K562 (cell line): Measurements from ENCODE around the gene ATP6V1G2. TPM values are rescaled to one million over a fixed set of nuclear protein-coding genes. Genes with fewer than 3 reads are reported as not detected.

Experiments used
- ADNP ChIP-seq: fragments of 200-800 bp; sonication (Bioruptor generic); IDR thresholded peaks from 2 replicates; pipeline ENCODE4 v1.6.1; 2016; ENCODE audit warnings: missing genetic modification characterization, missing compliant biosample characterization
- CBFA2T2 ChIP-seq: fragments of 450-650 bp; conservative IDR thresholded peaks from 2 replicates; pipeline ENCODE4 v1.6.1; 2017; ENCODE audit warnings: mild to moderate bottlenecking
- CTCF ChIP-seq, 3 experiments: IDR thresholded peaks in 2 of 3; conservative IDR thresholded peaks in 1 of 3; 2 replicates each; pipeline ENCODE4 v1.5.1; 2011 to 2012; ENCODE audit warnings: low read length in 3 of 3, mild to moderate bottlenecking in 3 of 3, control low read depth in 2 of 3, improper control_type of control experiment in 1 of 3, inconsistent platforms in 1 of 3, low read depth in 1 of 3, mixed read lengths in 1 of 3, moderate library complexity in 1 of 3; ENCODE audit not compliant: insufficient read depth in 2 of 3
- FOXK2 ChIP-seq, 2 experiments: fragments of 450-650 bp; IDR thresholded peaks in 1 of 2; conservative IDR thresholded peaks in 1 of 2; 2 replicates each; pipeline ENCODE4 v1.6.1; 2016; ENCODE audit warnings: low read depth in 2 of 2, mild to moderate bottlenecking in 1 of 2
- GATAD2B ChIP-seq: fragments of 450-650 bp; IDR thresholded peaks from 2 replicates; pipeline ENCODE4 v1.6.1; 2017; ENCODE audit warnings: mild to moderate bottlenecking, borderline replicate concordance
- KLF1 ChIP-seq: fragments of 450-650 bp; IDR thresholded peaks from 2 replicates; pipeline ENCODE4 v1.6.1; 2016; ENCODE audit warnings: missing genetic modification characterization, missing compliant biosample characterization
- LARP7 ChIP-seq: fragments of 450-650 bp; IDR thresholded peaks from 2 replicates; pipeline ENCODE4 v1.6.1; 2016
- MCM3 ChIP-seq: fragments of 450-650 bp; IDR thresholded peaks from 2 replicates; pipeline ENCODE4 v1.6.1; 2016
- NEUROD1 ChIP-seq: fragments of 150-350 bp; IDR thresholded peaks from 2 replicates; pipeline ENCODE4 v1.6.1; 2014; ENCODE audit warnings: borderline replicate concordance, low read length, low read depth; ENCODE audit not compliant: partially characterized antibody
- PCBP1 ChIP-seq: fragments of 200-400 bp; formaldehyde crosslinking; IDR thresholded peaks from 2 replicates; pipeline ENCODE4 v1.6.1; 2018; ENCODE audit warnings: mild to moderate bottlenecking, low read depth, low read length; ENCODE audit not compliant: poor library complexity, severe bottlenecking
- SMARCA4 ChIP-seq: fragments of 450-650 bp; IDR thresholded peaks from 2 replicates; pipeline ENCODE4 v1.6.1; 2016
- TAF9B ChIP-seq: fragments of 450-650 bp; IDR thresholded peaks from 2 replicates; pipeline ENCODE4 v1.6.1; 2018; ENCODE audit warnings: mild to moderate bottlenecking; ENCODE audit not compliant: partially characterized antibody
- UBTF ChIP-seq, 2 experiments: IDR thresholded peaks; 2 replicates each; pipeline ENCODE4 v1.6.1; 2012; ENCODE audit warnings: improper control_type of control experiment in 2 of 2, low read depth in 2 of 2, low read length in 2 of 2, borderline replicate concordance in 1 of 2
- ZNF316 ChIP-seq: fragments of 450-650 bp; IDR thresholded peaks from 2 replicates; pipeline ENCODE4 v1.6.1; 2016
- ZNF76 ChIP-seq: fragments of 250-450 bp; sonication (Bioruptor Pico); IDR thresholded peaks from 2 replicates; pipeline ENCODE4 v1.4.0; 2020; ENCODE audit warnings: mild to moderate bottlenecking, moderate library complexity, borderline replicate concordance
- polyA plus RNA-seq, 8 experiments: library from polyadenylated mRNA; depleted of rRNA in 4 of 8; stranded (reverse) in 5 of 8; unstranded in 3 of 8; fragments of >200 nt; fragmentation: Nextera tagmentation in 2 of 8; fragmentation: Illumina TruSeq in 1 of 8; extraction: Ambion mirVana in 2 of 8; extraction: Trizol in 1 of 8; gene quantifications; 2 replicates each; pipeline versions ENCODE4 v1.2.1 to v1.2.3, GENCODE V29; 2011 to 2014; ENCODE audit warnings: inconsistent platforms in 1 of 8, missing spikeins in 1 of 8
- total RNA-seq, 7 experiments: library from RNA; depleted of rRNA in 6 of 7; stranded (reverse); fragments of >200 nt in 6 of 7; fragmentation: Illumina TruSeq in 2 of 7; extraction: Trizol in 2 of 7; gene quantifications; 2 replicates each; pipeline versions ENCODE4 v1.2.1 to v1.2.3, GENCODE V29; 2011 to 2021; ENCODE audit warnings: low replicate concordance in 1 of 7
- TF ChIP-seq, protein P1 (sequence below), 2 experiments: fragments of 450-650 bp; IDR thresholded peaks; 2 replicates each; pipeline ENCODE4 v1.6.1; 2018; ENCODE audit warnings: mild to moderate bottlenecking in 2 of 2, low read depth in 1 of 2; ENCODE audit not compliant: partially characterized antibody in 2 of 2

The ATP6V1G2 gene
- total and polyA plus RNA-seq, 9 of the 15 experiments (the other 6 are each of a cell fraction or from before 2014, with no cell fraction given): 0.14 to 1.5 (median 0.33) TPM

- TF ChIP-seq UBTF (IDR thresholded peaks at IDR 0.05; ENCODE audit: borderline replicate concordance in 1 of 2, low read depth in 2 of 2, low read length in 2 of 2): no peak
- no peak for TF ChIP-seq LARP7
- TF ChIP-seq ZNF316: peak; percentile 77
- TF ChIP-seq FOXK2 (conservative IDR thresholded peaks at IDR 0.05 in 1 of 2, IDR thresholded peaks at IDR 0.05 in 1 of 2; ENCODE audit: low read depth in 2 of 2): no peak; a peak in 1 of 4 replicates
- TF ChIP-seq KLF1 (tag): no peak
- no peak for TF ChIP-seq CBFA2T2
- TF ChIP-seq GATAD2B: no peak
- TF ChIP-seq, protein P1, sequence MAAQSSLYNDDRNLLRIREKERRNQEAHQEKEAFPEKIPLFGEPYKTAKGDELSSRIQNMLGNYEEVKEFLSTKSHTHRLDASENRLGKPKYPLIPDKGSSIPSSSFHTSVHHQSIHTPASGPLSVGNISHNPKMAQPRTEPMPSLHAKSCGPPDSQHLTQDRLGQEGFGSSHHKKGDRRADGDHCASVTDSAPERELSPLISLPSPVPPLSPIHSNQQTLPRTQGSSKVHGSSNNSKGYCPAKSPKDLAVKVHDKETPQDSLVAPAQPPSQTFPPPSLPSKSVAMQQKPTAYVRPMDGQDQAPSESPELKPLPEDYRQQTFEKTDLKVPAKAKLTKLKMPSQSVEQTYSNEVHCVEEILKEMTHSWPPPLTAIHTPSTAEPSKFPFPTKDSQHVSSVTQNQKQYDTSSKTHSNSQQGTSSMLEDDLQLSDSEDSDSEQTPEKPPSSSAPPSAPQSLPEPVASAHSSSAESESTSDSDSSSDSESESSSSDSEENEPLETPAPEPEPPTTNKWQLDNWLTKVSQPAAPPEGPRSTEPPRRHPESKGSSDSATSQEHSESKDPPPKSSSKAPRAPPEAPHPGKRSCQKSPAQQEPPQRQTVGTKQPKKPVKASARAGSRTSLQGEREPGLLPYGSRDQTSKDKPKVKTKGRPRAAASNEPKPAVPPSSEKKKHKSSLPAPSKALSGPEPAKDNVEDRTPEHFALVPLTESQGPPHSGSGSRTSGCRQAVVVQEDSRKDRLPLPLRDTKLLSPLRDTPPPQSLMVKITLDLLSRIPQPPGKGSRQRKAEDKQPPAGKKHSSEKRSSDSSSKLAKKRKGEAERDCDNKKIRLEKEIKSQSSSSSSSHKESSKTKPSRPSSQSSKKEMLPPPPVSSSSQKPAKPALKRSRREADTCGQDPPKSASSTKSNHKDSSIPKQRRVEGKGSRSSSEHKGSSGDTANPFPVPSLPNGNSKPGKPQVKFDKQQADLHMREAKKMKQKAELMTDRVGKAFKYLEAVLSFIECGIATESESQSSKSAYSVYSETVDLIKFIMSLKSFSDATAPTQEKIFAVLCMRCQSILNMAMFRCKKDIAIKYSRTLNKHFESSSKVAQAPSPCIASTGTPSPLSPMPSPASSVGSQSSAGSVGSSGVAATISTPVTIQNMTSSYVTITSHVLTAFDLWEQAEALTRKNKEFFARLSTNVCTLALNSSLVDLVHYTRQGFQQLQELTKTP (IDR thresholded peaks at IDR 0.05; ENCODE audit: low read depth in 1 of 2, partially characterized antibody in 2 of 2): peak in 1 of 2 experiments; percentile 38
- TF ChIP-seq TAF9B: no peak
- 0 out of 2 replicates have a peak, but pooled peaks have one; percentile 19 for TF ChIP-seq ZNF76 (CRISPR knock-in tag)
- TF ChIP-seq CTCF (IDR thresholded peaks at IDR 0.05 in 2 of 3, conservative IDR thresholded peaks at IDR 0.05 in 1 of 3; ENCODE audit: insufficient read depth in 2 of 3, low read depth in 1 of 3, low read length in 3 of 3): no peak
- no peak for TF ChIP-seq ADNP
- TF ChIP-seq NEUROD1: peak; percentile 69
- TF ChIP-seq MCM3: no peak
- TF ChIP-seq PCBP1: no peak
- peak; percentile 61 for TF ChIP-seq SMARCA4
Observed at GRCh38 chr6:31558631-31559500, 12.5 kb upstream of the ATP6V1G2 start (continued).
